Measurements from ENCODE around the gene PIP5K1B. TPM values are rescaled to one million over a fixed set of nuclear protein-coding genes. Genes with fewer than 3 reads are reported as not detected.

PIP5K1B gene
- total RNA-seq, 1 experiment from 2014 or later: 2.5 TPM

- Histone ChIP-seq H2BK15ac (ENCODE audit: low read depth, low read length) (no peak overlapping the region), H2BK20ac (ENCODE audit: low read depth, low read length, poor library complexity, severe bottlenecking) (no peak overlapping the region), H3K9ac (ENCODE audit: extremely low read depth, insufficient read length, low read length) (no peak overlapping the region), H3K18ac (ENCODE audit: insufficient read length, low read depth, low read length) (no peak overlapping the region), H4K20me1 (ENCODE audit: control insufficient read depth, insufficient read depth, insufficient read length) (no peaks in the 10 kb centered on the region), H4K5ac (ENCODE audit: insufficient read length, low read depth, low read length) (no peak overlapping the region), H3K27ac (ENCODE audit: insufficient read length, low read depth, low read length) (no peak overlapping the region), H2BK5ac (ENCODE audit: insufficient read length, low read length) (no peak overlapping the region), H3K79me2 (ENCODE audit: insufficient read depth, low read length) (no peaks in the 10 kb centered on the region), H2BK12ac (ENCODE audit: insufficient read length, low read depth, low read length) (no peak overlapping the region), H3K9me3 (ENCODE audit: control insufficient read depth, low read depth, low read length) (no peaks in the 10 kb centered on the region), H3K79me1 (ENCODE audit: insufficient read depth, low read depth, low read length, poor library complexity, severe bottlenecking) (no peaks in the 10 kb centered on the region), H3K4me2 (ENCODE audit: insufficient read depth, insufficient read length, low read length) (no peak overlapping the region), H4K91ac (ENCODE audit: insufficient read length, low read depth, low read length) (no peak overlapping the region), H3K4me1 (ENCODE audit: insufficient read depth, low read length) (no peaks in the 10 kb centered on the region), H3K27me3 (ENCODE audit: insufficient read depth, low read length) (no peaks in the 10 kb centered on the region), H3K56ac (ENCODE audit: insufficient read length, low read depth, low read length) (no peak overlapping the region), H3K23ac (ENCODE audit: insufficient read length, low read depth, low read length) (no peak overlapping the region), H3T11ph (ENCODE audit: low read length) (no peak overlapping the region), H2AFZ (ENCODE audit: low read length) (no peak overlapping the region), H2AK5ac (ENCODE audit: insufficient read length, low read length) (no peak overlapping the region), H3K4ac (ENCODE audit: low read depth, low read length) (no peak overlapping the region), H3K23me2 (ENCODE audit: insufficient read length, low read depth, low read length, poor library complexity, severe bottlenecking) (no peaks in the 10 kb centered on the region), H2BK120ac (ENCODE audit: low read depth, low read length, poor library complexity, severe bottlenecking) (no peak overlapping the region), H4K8ac (replicated peaks; ENCODE audit: insufficient read length, low read depth, low read length) (no peak overlapping the region), H3K14ac (ENCODE audit: insufficient read depth, low read length) (no peak overlapping the region)
- Mint-ChIP-seq H3K27ac (no peak overlapping the region), H3K9me3 (no peaks in the 10 kb centered on the region), H3K4me1 (peaks cover under 1 to 2% of the 10 kb centered on the region in 2 experiments; a peak in 2 of 4 replicates), H3K4me3 (no peak overlapping the region), H3K27me3 (ENCODE audit: low read depth) (no peaks in the 10 kb centered on the region; the same call in 1 of the 2 replicates), H3K36me3 (ENCODE audit: insufficient read depth in 1 of 3, low read depth in 3 of 3) (no peaks in the 10 kb centered on the region)
- no peak for TF ChIP-seq CTCF (conservative IDR thresholded peaks at IDR 0.05)
- no peak for DNase-seq
- no CpG with 5 or more reads among the region's 3 CpGs for WGBS (ENCODE audit: extremely low coverage, insufficient read length, low lambda C conversion rate)
Measured at GRCh38 chr9:68805890-68806517, 101.0 kb downstream of the PIP5K1B start.
